ENCODE measurements around the gene INHA. TPM values are rescaled to one million over a fixed set of nuclear protein-coding genes. Genes with fewer than 3 reads are reported as not detected.

INHA gene
- total RNA-seq, 4 donors from 2014 or later: not detected

- in situ Hi-C loops (cut with MboI; ENCODE audit: low pct_ligation_motif_present in 1 of 4, low pct_unique_long_range_greater_than_20kb in 1 of 4, low sequenced_read_pairs in 3 of 4) (no loop called here), intact Hi-C loops (cut with DNase I; ENCODE audit: low total_unique reads) (no loop called here)
- Histone ChIP-seq H3K36me3 (peaks cover 0 to 9% (median 0%) of the 10 kb centered on the region in 4 donors), H3K4me1 (no peaks in the 10 kb centered on the region), H3K27ac (no peak overlapping the region), H3K4me3 (no peak overlapping the region), H3K9me3 (no peaks in the 10 kb centered on the region), H3K27me3 (no peaks in the 10 kb centered on the region)
- 96% methylated on average over 11 of the region's 11 CpGs; no CpG with 5 or more reads in 1 of the 2 donors for WGBS, 2 donors (ENCODE audit: low coverage in 1 of 2)
- TF ChIP-seq POLR2A (IDR thresholded peaks at IDR 0.05) (no peak), POLR2AphosphoS5 (IDR thresholded peaks at IDR 0.05) (no peak), CTCF (IDR thresholded peaks at IDR 0.05) (no peak), EP300 (IDR thresholded peaks at IDR 0.05; ENCODE audit: low read depth) (no peak)
- DNase-seq: no peak
Measured at GRCh38 chr2:219615036-219615435, 42.9 kb downstream of the INHA start.

GRCh38 chr2:219615894-219616293 is 43.8 kb downstream of the INHA start:
- H3K27ac ChIP-seq: no peak overlapping the region
- in situ Hi-C loops (cut with MboI; ENCODE audit: low pct_ligation_motif_present in 1 of 4, low pct_unique_long_range_greater_than_20kb in 1 of 4, low sequenced_read_pairs in 3 of 4): no loop called here
- no peaks in the 10 kb centered on the region for H3K4me1 ChIP-seq
- no peaks in the 10 kb centered on the region for H3K27me3 ChIP-seq
- intact Hi-C loops (cut with DNase I; ENCODE audit: low total_unique reads): no loop called here
- no peak for DNase-seq
- no peak overlapping the region for H3K4me3 ChIP-seq
- 82% methylated on average over 8 of the region's 12 CpGs; no CpG with 5 or more reads in 1 of the 2 donors for WGBS, 2 donors (ENCODE audit: low coverage in 1 of 2)
- TF ChIP-seq EP300 (IDR thresholded peaks at IDR 0.05; ENCODE audit: low read depth): no peak
- TF ChIP-seq CTCF (IDR thresholded peaks at IDR 0.05): no peak
- TF ChIP-seq POLR2A (IDR thresholded peaks at IDR 0.05): no peak
- peaks cover 0 to 9% (median 0%) of the 10 kb centered on the region in 4 donors for H3K36me3 ChIP-seq
- no peaks in the 10 kb centered on the region for H3K9me3 ChIP-seq

- intact Hi-C loops (cut with DNase I; ENCODE audit: low total_unique reads) (no loop called here), in situ Hi-C loops (cut with MboI; ENCODE audit: low pct_ligation_motif_present in 1 of 4, low pct_unique_long_range_greater_than_20kb in 1 of 4, low sequenced_read_pairs in 3 of 4) (no loop called here)
- 97% methylated on average over 4 of the region's 4 CpGs; no CpG with 5 or more reads in 1 of the 2 donors for WGBS, 2 donors (ENCODE audit: low coverage in 1 of 2)
- H3K36me3 ChIP-seq: peaks cover 0 to 9% (median 0%) of the 10 kb centered on the region in 4 donors
- H3K4me3 ChIP-seq: no peak overlapping the region
- TF ChIP-seq EP300 (IDR thresholded peaks at IDR 0.05; ENCODE audit: low read depth) (no peak), POLR2A (IDR thresholded peaks at IDR 0.05) (no peak), POLR2AphosphoS5 (IDR thresholded peaks at IDR 0.05) (no peak), CTCF (IDR thresholded peaks at IDR 0.05) (no peak)
- H3K27me3 ChIP-seq: no peaks in the 10 kb centered on the region
- no peaks in the 10 kb centered on the region for H3K9me3 ChIP-seq
- H3K27ac ChIP-seq: no peak overlapping the region
- no peaks in the 10 kb centered on the region for H3K4me1 ChIP-seq
- DNase-seq: no peak
Measured at GRCh38 chr2:219616550-219616949, 44.4 kb downstream of the INHA start.

GRCh38 chr2:219618733-219619122 is 46.6 kb downstream of the INHA start:
- H3K4me3 ChIP-seq: no peak overlapping the region
- in situ Hi-C loops (cut with MboI; ENCODE audit: low pct_ligation_motif_present in 1 of 4, low pct_unique_long_range_greater_than_20kb in 1 of 4, low sequenced_read_pairs in 3 of 4): no loop called here
- H3K27me3 ChIP-seq: no peaks in the 10 kb centered on the region
- intact Hi-C loops (cut with DNase I; ENCODE audit: low total_unique reads): no loop called here
- H3K36me3 ChIP-seq: peaks cover 0 to 6% (median 0%) of the 10 kb centered on the region in 4 donors
- no peaks in the 10 kb centered on the region for H3K4me1 ChIP-seq
- no peak for DNase-seq
- H3K27ac ChIP-seq: no peak overlapping the region
- no peak for TF ChIP-seq POLR2AphosphoS5 (IDR thresholded peaks at IDR 0.05)
- no peak for TF ChIP-seq EP300 (IDR thresholded peaks at IDR 0.05; ENCODE audit: low read depth)
- no peak for TF ChIP-seq CTCF (IDR thresholded peaks at IDR 0.05)
- no peak for TF ChIP-seq POLR2A (IDR thresholded peaks at IDR 0.05)
- WGBS, 2 donors (ENCODE audit: low coverage in 1 of 2): 71 to 91% methylated on average over 1 to 3 of the region's 3 CpGs
- H3K9me3 ChIP-seq: no peaks in the 10 kb centered on the region
